Measurements from ENCODE around the gene FOXJ3.
"Not testable (repeated sequence)": the region's sequence is repeated elsewhere in the genome, so short reads cannot be mapped to it uniquely, and the experiment has no call there.

The FOXJ3 gene

GRCh38 chr1:42239555-42239954 lies 95.5 kb downstream of the FOXJ3 start:
- DNase-seq: no peak

DNA sequence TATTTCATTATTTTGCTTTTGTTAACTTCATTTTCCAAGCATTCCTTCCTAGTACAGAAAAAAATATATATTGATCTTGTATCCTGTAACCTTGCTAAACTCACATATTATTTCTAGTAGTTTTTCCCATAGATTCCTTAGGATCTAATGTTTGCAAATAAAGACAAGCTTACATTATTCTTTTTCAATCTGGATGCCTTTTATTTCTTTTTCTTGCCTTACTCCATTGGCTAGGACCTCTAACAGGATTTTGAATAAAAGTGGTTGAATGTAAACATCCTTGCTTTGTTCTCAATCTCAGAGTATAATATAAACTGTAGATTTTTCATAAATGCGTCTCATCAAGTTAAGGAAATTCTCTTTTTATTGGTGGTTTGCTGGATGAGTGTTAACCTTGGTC lies 96.0 kb downstream of the FOXJ3 start:
- no peak for DNase-seq

DNA sequence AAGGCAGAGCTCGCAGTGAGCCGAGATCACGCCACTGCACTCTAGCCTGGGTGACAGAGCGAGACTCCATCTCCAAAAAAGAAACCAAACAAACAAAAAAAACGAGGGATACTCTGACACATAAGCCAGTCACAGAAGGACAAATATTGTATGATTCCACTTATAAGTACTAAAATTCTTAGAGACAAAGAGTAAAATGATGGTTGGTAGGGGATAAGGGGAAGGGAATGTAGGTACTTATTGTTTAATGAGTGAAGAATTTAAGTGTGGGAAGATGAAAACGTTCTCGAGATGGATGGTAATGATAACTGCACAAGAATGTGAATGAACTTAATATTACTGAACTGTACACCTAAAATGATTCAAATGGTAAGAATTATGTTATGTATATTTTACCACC lies 103.8 kb downstream of the FOXJ3 start:
- no peak for DNase-seq

- no peak for DNase-seq
Observed at GRCh38 chr1:42228938-42229337, 106.1 kb downstream of the FOXJ3 start.

DNA sequence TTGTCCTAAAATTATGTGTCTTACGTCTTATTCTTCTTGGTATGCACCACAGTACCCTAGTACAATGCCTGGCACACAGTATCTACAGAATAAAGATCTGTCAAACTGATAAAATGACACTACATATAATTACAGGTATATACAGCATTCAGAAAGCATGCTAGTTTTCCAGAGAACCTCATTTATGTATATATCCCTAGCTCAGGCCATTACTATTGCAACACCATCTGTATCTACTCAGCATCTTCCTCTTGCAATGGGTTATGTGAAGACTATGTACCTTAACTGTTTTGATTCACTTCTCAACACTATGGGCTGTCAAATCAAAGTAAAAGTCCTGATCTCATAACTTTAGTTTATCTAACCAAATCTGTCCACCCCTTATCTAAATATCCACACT lies 112.0 kb downstream of the FOXJ3 start:
- no peak for DNase-seq

DNA sequence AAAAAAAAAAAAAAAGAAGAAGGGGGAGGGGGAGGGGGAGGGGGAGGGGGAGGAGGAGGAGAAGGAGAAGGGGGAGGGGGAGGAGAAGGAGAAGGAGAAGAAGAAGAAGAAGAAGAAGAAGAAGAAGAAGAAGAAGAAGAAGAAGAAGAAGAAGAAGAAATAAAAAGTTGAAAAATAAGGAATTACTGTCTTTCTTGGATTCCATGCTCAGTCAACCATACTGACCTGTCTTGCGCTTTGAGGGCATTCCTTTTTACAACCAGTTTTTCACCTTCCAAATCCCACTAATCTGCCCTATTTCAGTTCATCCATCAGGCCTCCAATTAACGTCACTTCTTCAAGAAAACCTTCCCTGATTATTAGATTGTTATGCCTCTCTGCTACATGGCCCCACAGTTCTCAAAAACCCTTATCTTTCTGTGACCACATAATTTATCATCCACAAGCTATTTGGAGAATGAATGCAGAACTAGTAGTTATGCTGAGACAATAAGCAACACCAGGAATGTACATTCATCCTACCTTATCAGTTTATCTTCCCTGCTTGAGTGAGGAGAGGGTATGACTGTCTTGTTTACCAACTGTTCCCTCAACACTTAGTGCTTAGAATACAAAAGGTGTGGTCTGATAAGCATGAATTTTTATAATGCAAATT lies 113.0 kb downstream of the FOXJ3 start:
- peak; percentile 69 for DNase-seq

DNA sequence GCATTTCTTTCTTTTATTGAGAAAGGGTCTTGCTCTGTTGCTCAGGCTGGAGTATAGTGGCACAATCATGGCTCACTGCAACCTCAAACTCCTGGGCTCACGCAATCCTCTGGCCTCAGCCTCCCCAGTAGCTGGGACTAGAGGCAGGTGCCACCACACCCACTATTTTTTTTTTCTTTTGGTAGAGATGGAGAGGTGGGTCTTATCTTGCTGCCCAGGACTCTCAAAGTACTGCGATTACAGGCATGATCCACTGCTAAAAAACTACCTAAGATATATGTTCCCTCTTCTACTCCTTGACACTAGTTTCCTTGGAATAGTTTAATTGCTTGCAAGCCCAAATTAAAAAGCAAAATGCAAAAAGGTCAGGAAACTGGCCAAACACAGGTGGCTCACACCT lies 113.6 kb downstream of the FOXJ3 start:
- DNase-seq: peak; percentile 33

DNA sequence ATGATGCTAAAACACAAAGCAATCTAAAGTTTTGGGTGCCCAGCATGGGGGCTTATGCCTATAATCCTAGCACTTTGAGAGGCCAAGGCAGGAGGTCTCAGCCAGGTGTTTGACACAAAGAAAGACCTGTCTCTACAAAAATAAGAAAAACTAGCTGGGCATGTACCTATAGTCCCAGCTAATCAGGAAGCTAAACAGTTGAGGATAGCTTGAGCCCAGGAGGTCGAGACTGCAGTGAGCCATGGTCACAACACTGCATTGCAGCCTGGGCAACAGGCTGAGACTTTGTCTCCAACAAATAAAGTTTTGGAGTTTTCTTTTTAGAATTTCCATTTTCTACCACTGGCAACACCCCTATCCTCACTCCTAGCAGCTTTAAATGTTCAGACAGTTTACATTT lies 115.4 kb downstream of the FOXJ3 start:
- no peak for DNase-seq

DNA sequence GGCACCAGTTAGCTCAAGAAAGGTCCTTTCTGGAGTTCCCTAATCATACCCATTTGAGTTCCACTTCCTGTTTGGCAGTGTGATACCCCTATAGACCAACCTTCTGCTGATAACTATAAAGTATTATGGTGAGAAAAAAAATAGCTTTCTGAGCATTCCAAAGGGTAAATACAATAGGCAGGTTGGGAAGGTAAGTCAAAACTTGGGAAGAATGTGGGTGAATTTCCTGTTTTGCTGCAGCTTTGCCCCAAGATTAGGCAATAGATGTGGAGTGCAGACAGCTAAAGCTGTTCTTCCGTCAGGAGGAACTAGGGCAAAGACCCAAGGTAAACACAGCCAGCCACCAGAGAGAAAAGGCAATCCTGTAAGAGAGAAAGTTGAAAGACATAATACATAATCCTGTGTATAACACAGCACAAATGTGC lies 120.6 kb downstream of the FOXJ3 start:
- DNase-seq: no peak

- DNase-seq: no peak
Observed at GRCh38 chr1:42211224-42211623, 123.8 kb downstream of the FOXJ3 start.

DNA sequence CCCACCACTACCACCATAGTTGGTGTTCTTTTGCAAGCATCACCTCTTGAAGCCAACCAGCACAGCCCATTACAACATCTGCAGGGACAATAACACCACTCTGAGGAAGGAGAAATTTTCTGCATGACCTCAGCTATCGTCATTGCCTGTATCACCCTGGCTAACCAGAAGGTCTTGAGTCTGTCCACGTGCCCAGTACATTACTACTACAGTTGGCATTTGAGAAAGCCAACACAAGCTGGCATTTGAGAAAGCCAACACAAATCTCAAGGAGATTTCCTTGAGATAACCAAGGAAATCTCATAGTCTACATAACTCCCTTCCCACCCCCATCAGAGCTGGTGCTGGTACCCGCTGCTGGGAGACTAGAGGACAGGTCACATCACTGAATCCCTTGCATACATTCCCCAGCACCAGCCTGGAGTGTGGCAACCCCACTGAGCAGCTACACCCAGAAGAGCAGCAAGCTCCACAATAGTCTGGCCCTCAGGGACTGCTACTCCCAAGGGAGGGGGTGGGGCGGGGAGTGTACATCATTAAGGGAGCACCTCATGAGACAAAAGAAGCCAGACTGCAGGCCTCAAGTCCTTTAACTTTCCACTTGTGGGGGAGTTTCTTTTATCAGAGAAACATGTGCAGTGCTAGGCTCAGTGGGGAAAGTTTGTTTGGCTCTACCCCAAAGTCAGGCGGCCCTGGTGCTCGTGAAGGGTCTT lies 124.5 kb downstream of the FOXJ3 start:
- DNase-seq: no peak

- DNase-seq: no peak
Observed at GRCh38 chr1:42209526-42210251, 125.3 kb downstream of the FOXJ3 start.

DNA sequence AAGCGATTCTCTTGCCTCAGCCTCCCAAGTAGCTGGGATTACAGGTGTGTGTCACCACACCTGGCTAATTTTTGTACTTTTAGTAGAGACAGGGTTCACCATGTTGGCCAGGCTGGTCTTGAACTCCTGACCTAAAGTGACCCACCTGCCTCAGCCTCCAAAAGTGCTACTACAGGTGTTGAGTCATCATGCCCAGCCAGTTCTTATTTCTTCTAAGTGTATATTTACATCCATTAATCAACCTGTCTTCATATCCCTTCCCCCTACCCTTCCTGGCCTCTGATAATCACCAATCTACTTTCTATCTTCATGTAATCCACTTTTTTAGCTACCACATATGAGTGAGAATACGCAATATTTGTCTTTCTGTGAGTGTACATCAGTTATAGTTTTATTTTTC lies 128.1 kb downstream of the FOXJ3 start:
- DNase-seq: not testable (repeated sequence)

DNA sequence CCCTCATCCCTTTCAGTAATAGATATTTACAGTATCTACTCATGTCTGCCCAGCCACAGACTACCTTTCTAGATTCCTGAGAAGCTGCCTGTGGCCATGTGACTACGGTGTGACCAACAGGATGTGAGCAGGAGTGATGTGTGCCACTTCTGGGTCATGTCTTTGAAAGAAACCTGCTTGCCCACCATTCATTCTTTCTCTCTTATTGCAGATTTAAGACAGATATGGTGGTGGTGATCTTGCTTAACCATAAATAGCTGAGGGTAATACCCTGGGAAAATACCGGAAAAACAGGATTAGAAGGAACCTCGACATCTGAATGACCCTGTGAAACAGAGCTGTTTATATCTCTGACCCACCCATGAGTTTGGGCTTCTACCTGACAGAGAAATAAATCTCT lies 128.9 kb downstream of the FOXJ3 start:
- no peak for DNase-seq

DNA sequence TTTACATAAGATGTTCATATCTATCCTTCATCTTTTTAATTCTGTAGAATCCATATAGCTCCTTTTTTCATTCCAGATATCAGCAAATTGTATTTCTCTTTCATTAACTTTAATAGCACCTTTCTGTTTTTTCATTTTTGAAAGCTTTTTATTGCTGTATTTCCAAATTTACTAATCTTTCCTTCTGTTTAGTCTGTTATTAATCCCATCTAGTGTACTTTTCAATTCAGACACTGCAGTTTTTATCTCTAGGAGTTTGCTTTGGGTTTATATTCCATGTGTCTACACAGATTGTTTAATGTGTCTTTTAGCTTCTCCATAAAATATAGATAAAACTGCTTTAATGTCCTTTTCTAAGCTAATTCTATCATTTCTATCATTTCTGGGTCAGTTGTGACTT lies 133.0 kb downstream of the FOXJ3 start:
- DNase-seq: no peak

- DNase-seq: no peak
Observed at GRCh38 chr1:42198251-42198650, 136.8 kb downstream of the FOXJ3 start.

GRCh38 chr1:42195841-42196240 lies 139.2 kb downstream of the FOXJ3 start:
- no peak for DNase-seq

DNA sequence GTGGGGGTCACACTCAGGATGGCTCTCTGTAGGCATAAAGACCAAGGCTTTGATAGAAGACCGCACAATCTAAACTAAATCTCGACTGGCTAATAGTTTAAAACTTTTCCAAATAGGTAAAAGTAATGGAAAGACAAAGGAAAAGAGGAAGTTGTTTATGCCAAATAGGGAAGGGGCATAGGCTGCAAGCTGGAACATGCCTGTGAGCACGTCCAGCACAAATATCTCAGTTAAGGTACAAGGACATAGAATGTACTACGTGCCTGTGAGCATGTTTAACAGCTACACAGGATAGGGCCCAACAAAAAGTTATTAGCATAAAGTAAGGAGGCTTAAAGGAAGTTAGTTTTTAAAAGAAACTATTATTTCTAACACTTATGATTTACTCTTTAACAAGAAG lies 142.9 kb downstream of the FOXJ3 start:
- DNase-seq: no peak

DNA sequence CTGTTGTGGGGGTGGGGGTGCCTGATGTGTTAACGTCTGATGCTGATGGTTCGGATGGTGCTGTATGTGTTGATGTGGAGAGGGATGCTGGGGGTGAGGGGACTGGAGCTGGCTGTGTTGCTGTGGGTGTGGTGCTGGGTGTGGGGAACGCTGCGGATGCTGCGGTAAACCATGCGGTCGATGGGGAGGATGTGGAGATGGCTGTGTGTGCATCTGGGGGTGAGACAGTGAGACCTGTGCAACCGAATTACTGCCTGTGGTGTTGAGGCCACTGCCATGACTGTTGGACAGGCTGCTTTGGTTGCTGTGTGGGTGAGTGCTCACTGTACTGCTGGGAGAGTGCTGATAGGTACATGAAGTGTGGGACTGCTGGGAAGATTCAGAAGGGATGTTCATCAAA lies 143.7 kb downstream of the FOXJ3 start:
- no peak for DNase-seq

GRCh38 chr1:42189931-42190853 lies 144.8 kb downstream of the FOXJ3 start:
- no peak for DNase-seq

DNA sequence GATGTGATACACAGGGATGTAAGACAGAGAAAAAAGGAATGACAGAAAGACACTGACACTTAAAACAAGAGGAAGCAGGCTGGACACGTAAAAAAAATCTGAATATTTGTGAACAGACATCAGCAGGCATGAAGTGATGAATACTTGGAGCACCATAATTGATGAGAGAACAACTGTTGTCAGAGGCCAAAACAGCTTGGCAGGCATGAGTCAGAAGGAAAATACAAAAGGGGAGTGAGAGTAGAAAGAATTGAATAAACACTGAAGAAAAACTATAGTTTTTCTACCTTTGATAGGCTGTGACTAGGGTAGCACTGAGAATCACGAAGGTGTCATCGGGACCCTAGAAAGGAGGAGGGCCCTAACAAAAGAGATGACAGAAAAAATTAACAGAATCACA lies 148.9 kb downstream of the FOXJ3 start:
- no peak for DNase-seq

DNA sequence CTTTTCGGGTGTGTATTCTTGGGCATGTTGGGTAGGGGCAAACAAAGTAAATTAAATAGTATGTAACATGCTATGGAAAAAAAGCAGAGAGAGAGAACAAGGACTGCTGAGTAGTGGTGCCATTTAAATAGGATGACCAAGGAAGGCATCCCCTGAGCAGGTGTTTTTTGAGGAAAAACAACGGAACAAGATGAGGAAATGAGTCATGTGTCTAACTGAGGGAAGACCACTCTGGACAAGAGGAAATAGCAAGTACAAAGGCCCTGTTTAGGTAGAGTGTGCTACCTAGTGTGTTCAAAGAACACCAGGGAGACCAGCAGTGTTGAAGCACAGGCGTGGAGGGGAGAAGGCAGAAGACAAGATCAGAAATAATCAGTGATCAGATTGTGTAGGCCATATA lies 150.4 kb downstream of the FOXJ3 start:
- no peak for DNase-seq

DNA sequence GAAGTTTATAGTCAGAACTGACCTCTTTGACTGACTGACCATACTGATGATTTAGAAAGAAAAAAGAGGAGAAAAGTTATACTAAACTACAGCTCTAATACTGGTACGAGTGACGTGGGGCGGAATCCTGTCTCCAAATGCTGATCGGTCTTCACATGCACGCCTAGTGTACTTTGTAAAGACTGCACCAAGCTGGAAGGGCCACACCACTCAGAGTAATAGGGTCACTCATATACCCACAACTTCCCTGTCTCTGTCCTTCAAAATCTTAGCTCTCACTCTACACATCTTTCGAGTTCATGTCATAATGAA lies 151.1 kb downstream of the FOXJ3 start:
- DNase-seq: no peak
